WTC11 (cell line): ENCODE measurements around the gene MRPL55.

Source experiments
- ATF2 ChIP-seq: sonication (generic); formaldehyde crosslinking; IDR thresholded peaks from 2 replicates; pipeline ENCODE4 v1.8.1; 2022; ENCODE audit warnings: low read depth, missing genetic modification reagents, borderline replicate concordance
- CREB1 ChIP-seq: sonication (generic); formaldehyde crosslinking; IDR thresholded peaks from 2 replicates; pipeline ENCODE4 v1.8.0; 2023; ENCODE audit warnings: mild to moderate bottlenecking, missing genetic modification reagents
- CTCF ChIP-seq: fragments of 200-600 bp; IDR thresholded peaks from 2 replicates; pipeline ENCODE4 v1.8.0; 2022; ENCODE audit warnings: antibody characterized with exemption
- E2F5 ChIP-seq: sonication (generic); formaldehyde crosslinking; IDR thresholded peaks from 2 replicates; pipeline ENCODE4 v1.8.1; 2022; ENCODE audit warnings: mild to moderate bottlenecking, moderate library complexity, missing genetic modification reagents
- FOXJ3 ChIP-seq: sonication (generic); formaldehyde crosslinking; IDR thresholded peaks from 2 replicates; pipeline ENCODE4 v1.9.0; 2021; ENCODE audit warnings: missing genetic modification reagents, mild to moderate bottlenecking, borderline replicate concordance
- MLX ChIP-seq: sonication (generic); formaldehyde crosslinking; IDR thresholded peaks from 2 replicates; pipeline ENCODE4 v1.8.1; 2023; ENCODE audit warnings: mild to moderate bottlenecking, missing genetic modification reagents, moderate library complexity
- SP1 ChIP-seq: sonication (generic); formaldehyde crosslinking; conservative IDR thresholded peaks from 2 replicates; pipeline ENCODE4 v1.8.1; 2022; ENCODE audit warnings: missing genetic modification reagents
- TCF7 ChIP-seq: sonication (generic); formaldehyde crosslinking; IDR thresholded peaks from 2 replicates; pipeline ENCODE4 v1.8.0; 2022; ENCODE audit warnings: mild to moderate bottlenecking, low read depth, missing genetic modification reagents, moderate library complexity
- USF1 ChIP-seq: sonication (generic); formaldehyde crosslinking; IDR thresholded peaks from 2 replicates; pipeline ENCODE4 v1.8.0; 2022; ENCODE audit warnings: mild to moderate bottlenecking, missing genetic modification reagents
- USF2 ChIP-seq: sonication (generic); formaldehyde crosslinking; IDR thresholded peaks from 2 replicates; pipeline ENCODE4 v1.8.1; 2023; ENCODE audit warnings: mild to moderate bottlenecking, missing genetic modification reagents, moderate library complexity
- ZNF317 ChIP-seq: sonication (generic); formaldehyde crosslinking; IDR thresholded peaks from 2 replicates; pipeline ENCODE4 v1.8.1; 2023; ENCODE audit warnings: low read depth, mild to moderate bottlenecking, moderate library complexity, missing genetic modification reagents, borderline replicate concordance
- ZNF512 ChIP-seq: sonication (generic); formaldehyde crosslinking; IDR thresholded peaks from 2 replicates; pipeline ENCODE4 v1.8.1; 2022; ENCODE audit warnings: missing genetic modification reagents, borderline replicate concordance

GRCh38 chr1:228106800-228107054, 2.4 kb downstream of the MRPL55 start:
- TF ChIP-seq FOXJ3 (no peak), CTCF (no peak), TCF7 (CRISPR knock-in tag) (no peak), ATF2 (CRISPR knock-in tag) (no peak), E2F5 (CRISPR knock-in tag) (no peak), SP1 (no peak), ZNF317 (no peak), CREB1 (CRISPR knock-in tag) (no peak), USF2 (no peak), MLX (CRISPR knock-in tag) (no peak), ZNF512 (no peak), USF1 (CRISPR knock-in tag) (no peak)
